ENCODE measurements around the gene NFATC4.

GRCh38 chr14:24409956-24410355, 42.0 kb downstream of the NFATC4 start:
- no peak for TF ChIP-seq CTCF (conservative IDR thresholded peaks at IDR 0.05; ENCODE audit: low read depth, low read length)
- TF ChIP-seq EZH2 (IDR thresholded peaks at IDR 0.05; ENCODE audit: low read length, unreplicated experiment) = no peak
